ENCODE data around the gene CPXM2.

The CPXM2 gene

GRCh38 chr10:123795196-123795780, 96.3 kb downstream of the CPXM2 start:
- no peak for DNase-seq

- no peak for DNase-seq
These were observed 99.2 kb downstream of the CPXM2 start for GRCh38 chr10:123792248-123792978.

GRCh38 chr10:123790132-123790885, 101.3 kb downstream of the CPXM2 start:
- DNase-seq = no peak

GRCh38 chr10:123788981-123789380, 102.6 kb downstream of the CPXM2 start:
- no peak for DNase-seq

GRCh38 chr10:123787566-123787965, 104.0 kb downstream of the CPXM2 start:
- DNase-seq = no peak

GRCh38 chr10:123786896-123787295, 104.7 kb downstream of the CPXM2 start:
- no peak for DNase-seq

- no peak for DNase-seq
These were observed 105.3 kb downstream of the CPXM2 start for GRCh38 chr10:123786306-123786705.

GRCh38 chr10:123784646-123785045, 107.0 kb downstream of the CPXM2 start:
- DNase-seq = no peak

- no peak for DNase-seq
These were observed 107.4 kb downstream of the CPXM2 start for GRCh38 chr10:123784216-123784615.

GRCh38 chr10:123783296-123783695, 108.3 kb downstream of the CPXM2 start:
- DNase-seq = no peak

- no peak for DNase-seq
These were observed 109.1 kb downstream of the CPXM2 start for GRCh38 chr10:123782549-123782948.

- no peak for DNase-seq
These were observed 109.6 kb downstream of the CPXM2 start for GRCh38 chr10:123781956-123782500.

- no peak for DNase-seq
These were observed 110.2 kb downstream of the CPXM2 start for GRCh38 chr10:123781324-123781900.

- DNase-seq = no peak
These were observed 112.7 kb downstream of the CPXM2 start for GRCh38 chr10:123778719-123779517.

- no peak for DNase-seq
These were observed 113.7 kb downstream of the CPXM2 start for GRCh38 chr10:123777881-123778280.

GRCh38 chr10:123774132-123774742, 117.4 kb downstream of the CPXM2 start:
- DNase-seq = no peak

GRCh38 chr10:123772645-123773508, 118.7 kb downstream of the CPXM2 start:
- peak; percentile 47 for DNase-seq

- peak; percentile 9 for DNase-seq
These were observed 119.5 kb downstream of the CPXM2 start for GRCh38 chr10:123771877-123772644.

- no peak for DNase-seq
These were observed 122.0 kb downstream of the CPXM2 start for GRCh38 chr10:123769647-123770046.

GRCh38 chr10:123766761-123767160, 124.8 kb downstream of the CPXM2 start:
- no peak for DNase-seq

Data from activated CD4-positive, alpha-beta T cell treated with anti-CD3 and anti-CD28 coated beads, Interleukin-10, Interleukin-2, amounts not matched to agents 100 ng/mL and 50 ng/mL, durations not matched to agents 16 hours and 8 hours (primary cell).